H9 (cell line): ENCODE results near the gene GRIP1. TPM values are rescaled to one million over a fixed set of nuclear protein-coding genes. Genes with fewer than 3 reads are reported as not detected.
A peak's percentile ranks its signal among the peaks of the same experiment; 100 is the strongest.

Source experiments
- DNase-seq: peaks from one replicate; pipeline ENCODE4 v3.0.0-alpha.2; 2017
- H2AFZ ChIP-seq: one replicate; pipeline ENCODE4 v1.6.1; 2013; ENCODE audit warnings: mild to moderate bottlenecking, low read length, control low read depth, moderate library complexity
- H2AK5ac ChIP-seq: 2 replicates; pipeline ENCODE4 v1.6.1; 2013; ENCODE audit warnings: low read length, control low read depth, mixed read lengths; ENCODE audit not compliant: insufficient read length
- H2BK120ac ChIP-seq: one replicate; pipeline ENCODE4 v1.6.1; 2013; ENCODE audit warnings: low read depth, mild to moderate bottlenecking, low read length, control low read depth, inconsistent platforms; ENCODE audit not compliant: poor library complexity, severe bottlenecking
- H2BK12ac ChIP-seq: 2 replicates; pipeline ENCODE4 v1.6.1; 2013; ENCODE audit warnings: low read length, control low read depth, mixed read lengths, low read depth; ENCODE audit not compliant: insufficient read length
- H2BK15ac ChIP-seq: 2 replicates; pipeline ENCODE4 v1.6.1; 2013; ENCODE audit warnings: low read depth, low read length, control low read depth
- H2BK20ac ChIP-seq: one replicate; pipeline ENCODE4 v1.6.1; 2013; ENCODE audit warnings: low read depth, mild to moderate bottlenecking, low read length, control low read depth, inconsistent platforms; ENCODE audit not compliant: poor library complexity, severe bottlenecking
- H2BK5ac ChIP-seq: 2 replicates; pipeline ENCODE4 v1.6.1; 2013; ENCODE audit warnings: low read length, control low read depth, mixed read lengths; ENCODE audit not compliant: insufficient read length
- H3K14ac ChIP-seq: 2 replicates; pipeline ENCODE4 v1.6.1; 2013; ENCODE audit warnings: low read length, control low read depth; ENCODE audit not compliant: insufficient read depth
- H3K18ac ChIP-seq: 2 replicates; pipeline ENCODE4 v1.6.1; 2013; ENCODE audit warnings: low read depth, mild to moderate bottlenecking, mixed read lengths, low read length, control low read depth; ENCODE audit not compliant: insufficient read length
- H3K23ac ChIP-seq: 2 replicates; pipeline ENCODE4 v1.6.1; 2013; ENCODE audit warnings: low read length, control low read depth, mixed read lengths, low read depth; ENCODE audit not compliant: insufficient read length
- H3K23me2 ChIP-seq: 2 replicates; pipeline ENCODE4 v1.6.1; 2013; ENCODE audit warnings: low read depth, mild to moderate bottlenecking, mixed read lengths, low read length, control low read depth; ENCODE audit not compliant: insufficient read length, poor library complexity, severe bottlenecking
- H3K27ac ChIP-seq: 2 replicates; pipeline ENCODE4 v1.5.1; 2013; ENCODE audit warnings: low read length, control low read depth, mixed read lengths, low read depth; ENCODE audit not compliant: insufficient read length
- H3K27me3 ChIP-seq: 2 replicates; pipeline ENCODE4 v1.6.1; 2013; ENCODE audit warnings: low read length, control low read depth, inconsistent platforms; ENCODE audit not compliant: insufficient read depth
- H3K4ac ChIP-seq: 2 replicates; pipeline ENCODE4 v1.6.1; 2013; ENCODE audit warnings: low read depth, mild to moderate bottlenecking, control low read depth, inconsistent platforms, low read length, moderate library complexity
- H3K4me1 ChIP-seq: 2 replicates; pipeline ENCODE4 v1.6.1; 2013; ENCODE audit warnings: low read length, control low read depth, inconsistent platforms; ENCODE audit not compliant: insufficient read depth
- H3K4me2 ChIP-seq: 2 replicates; pipeline ENCODE4 v1.6.1; 2013; ENCODE audit warnings: low read length, control low read depth, mixed read lengths; ENCODE audit not compliant: insufficient read length, insufficient read depth
- H3K56ac ChIP-seq: 2 replicates; pipeline ENCODE4 v1.6.1; 2013; ENCODE audit warnings: low read depth, mild to moderate bottlenecking, mixed read lengths, low read length, control low read depth; ENCODE audit not compliant: insufficient read length
- H3K79me1 ChIP-seq: 2 replicates; pipeline ENCODE4 v1.6.1; 2013; ENCODE audit warnings: low read depth, mild to moderate bottlenecking, moderate library complexity, low read length, control low read depth, inconsistent platforms; ENCODE audit not compliant: insufficient read depth, poor library complexity, severe bottlenecking
- H3K79me2 ChIP-seq: 2 replicates; pipeline ENCODE4 v1.6.1; 2013; ENCODE audit warnings: low read length, control low read depth, inconsistent platforms; ENCODE audit not compliant: insufficient read depth
- H3K9ac ChIP-seq: 2 replicates; pipeline ENCODE4 v1.6.1; 2013; ENCODE audit warnings: low read length, control low read depth, mixed read lengths; ENCODE audit not compliant: insufficient read length; ENCODE audit errors: extremely low read depth
- H3K9me3 ChIP-seq: one replicate; pipeline ENCODE4 v1.6.1; 2013; ENCODE audit warnings: low read depth, low read length, inconsistent platforms; ENCODE audit not compliant: control insufficient read depth
- H3T11ph ChIP-seq: one replicate; pipeline ENCODE4 v1.6.1; 2013; ENCODE audit warnings: mild to moderate bottlenecking, low read length, control low read depth, inconsistent platforms
- H4K20me1 ChIP-seq: one replicate; pipeline ENCODE4 v1.6.1; 2013; ENCODE audit not compliant: control insufficient read depth, insufficient read length, insufficient read depth
- H4K5ac ChIP-seq: 2 replicates; pipeline ENCODE4 v1.6.1; 2013; ENCODE audit warnings: low read depth, mild to moderate bottlenecking, mixed read lengths, low read length, control low read depth; ENCODE audit not compliant: insufficient read length
- H4K8ac ChIP-seq: replicated peaks from 2 replicates; pipeline ENCODE4 v1.6.1; 2013; ENCODE audit warnings: low read length, control low read depth, mixed read lengths, low read depth; ENCODE audit not compliant: insufficient read length
- H4K91ac ChIP-seq: 2 replicates; pipeline ENCODE4 v1.6.1; 2013; ENCODE audit warnings: low read depth, mild to moderate bottlenecking, moderate library complexity, mixed read lengths, low read length, control low read depth; ENCODE audit not compliant: insufficient read length
- H3K27ac Mint-ChIP-seq, 3 experiments: 2 replicates in 2 of 3; 3 replicates in 1 of 3; pipeline ENCODE4 v1.8.0; 2020 to 2021; ENCODE audit warnings: mixed read lengths in 3 of 3, mild to moderate bottlenecking in 1 of 3, moderate library complexity in 1 of 3
- H3K27me3 Mint-ChIP-seq: 2 replicates; pipeline ENCODE4 v1.8.0; 2021; ENCODE audit warnings: low read depth, mild to moderate bottlenecking, moderate library complexity, mixed read lengths
- H3K36me3 Mint-ChIP-seq, 3 experiments: 2 replicates in 2 of 3; 3 replicates in 1 of 3; pipeline ENCODE4 v1.8.0; 2020 to 2021; ENCODE audit warnings: low read depth in 3 of 3, mixed read lengths in 3 of 3; ENCODE audit not compliant: insufficient read depth in 1 of 3
- H3K4me1 Mint-ChIP-seq, 2 experiments: 2 replicates each; pipeline ENCODE4 v1.8.0; 2020; ENCODE audit warnings: mixed read lengths in 2 of 2
- H3K4me3 Mint-ChIP-seq, 2 experiments: 2 replicates in 1 of 2; 3 replicates in 1 of 2; pipeline ENCODE4 v1.8.0; 2020 to 2021; ENCODE audit warnings: mild to moderate bottlenecking in 2 of 2, mixed read lengths in 2 of 2, moderate library complexity in 1 of 2
- H3K9me3 Mint-ChIP-seq, 2 experiments: 2 replicates in 1 of 2; 3 replicates in 1 of 2; pipeline ENCODE4 v1.8.0; 2020; ENCODE audit warnings: mild to moderate bottlenecking in 2 of 2, mixed read lengths in 2 of 2, moderate library complexity in 1 of 2
- WGBS: extraction: QIAGEN DNeasy Blood & Tissue Kit; methylation state at CpG from one replicate; pipeline ENCODE4 v1.1.7; 2013; ENCODE audit warnings: missing lambda C conversion rate, low lambda C conversion rate, mixed read lengths; ENCODE audit not compliant: insufficient read length; ENCODE audit errors: extremely low coverage; 5-methylcytosine and 5-hydroxymethylcytosine counted together
- long read RNA-seq: library from polyadenylated mRNA; unstranded; transcript quantifications from one replicate; pipeline ENCODE4 v2.0.0, GENCODE V29; 2020
- total RNA-seq: library from RNA; stranded (reverse); gene quantifications from 2 replicates; pipeline ENCODE4 v1.2.1, GENCODE V29; 2021
- TF ChIP-seq, protein P1 (sequence below): fragments of 200-600 bp; sonication (generic); conservative IDR thresholded peaks from 3 replicates; pipeline ENCODE4 v1.8.0; 2021; ENCODE audit warnings: antibody characterized with exemption, mild to moderate bottlenecking

Gene GRIP1, protein sequence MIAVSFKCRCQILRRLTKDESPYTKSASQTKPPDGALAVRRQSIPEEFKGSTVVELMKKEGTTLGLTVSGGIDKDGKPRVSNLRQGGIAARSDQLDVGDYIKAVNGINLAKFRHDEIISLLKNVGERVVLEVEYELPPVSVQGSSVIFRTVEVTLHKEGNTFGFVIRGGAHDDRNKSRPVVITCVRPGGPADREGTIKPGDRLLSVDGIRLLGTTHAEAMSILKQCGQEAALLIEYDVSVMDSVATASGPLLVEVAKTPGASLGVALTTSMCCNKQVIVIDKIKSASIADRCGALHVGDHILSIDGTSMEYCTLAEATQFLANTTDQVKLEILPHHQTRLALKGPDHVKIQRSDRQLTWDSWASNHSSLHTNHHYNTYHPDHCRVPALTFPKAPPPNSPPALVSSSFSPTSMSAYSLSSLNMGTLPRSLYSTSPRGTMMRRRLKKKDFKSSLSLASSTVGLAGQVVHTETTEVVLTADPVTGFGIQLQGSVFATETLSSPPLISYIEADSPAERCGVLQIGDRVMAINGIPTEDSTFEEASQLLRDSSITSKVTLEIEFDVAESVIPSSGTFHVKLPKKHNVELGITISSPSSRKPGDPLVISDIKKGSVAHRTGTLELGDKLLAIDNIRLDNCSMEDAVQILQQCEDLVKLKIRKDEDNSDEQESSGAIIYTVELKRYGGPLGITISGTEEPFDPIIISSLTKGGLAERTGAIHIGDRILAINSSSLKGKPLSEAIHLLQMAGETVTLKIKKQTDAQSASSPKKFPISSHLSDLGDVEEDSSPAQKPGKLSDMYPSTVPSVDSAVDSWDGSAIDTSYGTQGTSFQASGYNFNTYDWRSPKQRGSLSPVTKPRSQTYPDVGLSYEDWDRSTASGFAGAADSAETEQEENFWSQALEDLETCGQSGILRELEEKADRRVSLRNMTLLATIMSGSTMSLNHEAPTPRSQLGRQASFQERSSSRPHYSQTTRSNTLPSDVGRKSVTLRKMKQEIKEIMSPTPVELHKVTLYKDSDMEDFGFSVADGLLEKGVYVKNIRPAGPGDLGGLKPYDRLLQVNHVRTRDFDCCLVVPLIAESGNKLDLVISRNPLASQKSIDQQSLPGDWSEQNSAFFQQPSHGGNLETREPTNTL
- 16.5 and 19.5 TPM in 2 replicates for total RNA-seq
- long read RNA-seq, partial matches to known transcripts: 2 of 6 reads
- long read RNA-seq, other reads (novel, unspliced or antisense): 4 of 6 reads

- H3K23me2 ChIP-seq: no peaks in the 10 kb centered on the region
- H3K9ac ChIP-seq: no peak within 1 kb of the TSS
- no peaks in the 10 kb centered on the region for H3K27me3 ChIP-seq
- no peak within 1 kb of the TSS for H3T11ph ChIP-seq
- Mint-ChIP-seq H3K27me3 (no peaks in the 10 kb centered on the region), H3K36me3 (no peaks in the 10 kb centered on the region), H3K9me3 (no peaks in the 10 kb centered on the region), H3K4me1 (peaks cover 23 to 27% of the 10 kb centered on the region in 2 experiments), H3K4me3 (peak within 1 kb of the TSS in 1 of 2 experiments; percentile 15; a peak in 1 of 5 replicates), H3K27ac (peak within 1 kb of the TSS in 1 of 3 experiments; percentile 36; a peak in 1 of 7 replicates)
- no peak within 1 kb of the TSS for H3K14ac ChIP-seq
- no peak within 1 kb of the TSS for H2BK12ac ChIP-seq
- no peak for DNase-seq
- WGBS: no CpG with 5 or more reads among the region's 16 CpGs
- H2BK5ac ChIP-seq: no peak within 1 kb of the TSS
- H4K8ac ChIP-seq: no peak within 1 kb of the TSS
- no peaks in the 10 kb centered on the region for H3K79me1 ChIP-seq
- no peak within 1 kb of the TSS for H3K4me2 ChIP-seq
- H4K20me1 ChIP-seq: no peaks in the 10 kb centered on the region
- no peak within 1 kb of the TSS for H2BK20ac ChIP-seq
- H3K79me2 ChIP-seq: no peaks in the 10 kb centered on the region
- no peak within 1 kb of the TSS for H3K23ac ChIP-seq
- H4K5ac ChIP-seq: no peak within 1 kb of the TSS
- no peak within 1 kb of the TSS for H3K18ac ChIP-seq
- H3K9me3 ChIP-seq: no peaks in the 10 kb centered on the region
- H3K56ac ChIP-seq: no peak within 1 kb of the TSS
- H2AFZ ChIP-seq: no peak within 1 kb of the TSS
- H3K4me1 ChIP-seq: peaks cover 6% of the 10 kb centered on the region; the same call in 1 of the 2 replicates
- H2AK5ac ChIP-seq: no peak within 1 kb of the TSS
- no peak within 1 kb of the TSS for H3K27ac ChIP-seq
- no peak within 1 kb of the TSS for H2BK15ac ChIP-seq
- no peak within 1 kb of the TSS for H2BK120ac ChIP-seq
- TF ChIP-seq, protein P1, sequence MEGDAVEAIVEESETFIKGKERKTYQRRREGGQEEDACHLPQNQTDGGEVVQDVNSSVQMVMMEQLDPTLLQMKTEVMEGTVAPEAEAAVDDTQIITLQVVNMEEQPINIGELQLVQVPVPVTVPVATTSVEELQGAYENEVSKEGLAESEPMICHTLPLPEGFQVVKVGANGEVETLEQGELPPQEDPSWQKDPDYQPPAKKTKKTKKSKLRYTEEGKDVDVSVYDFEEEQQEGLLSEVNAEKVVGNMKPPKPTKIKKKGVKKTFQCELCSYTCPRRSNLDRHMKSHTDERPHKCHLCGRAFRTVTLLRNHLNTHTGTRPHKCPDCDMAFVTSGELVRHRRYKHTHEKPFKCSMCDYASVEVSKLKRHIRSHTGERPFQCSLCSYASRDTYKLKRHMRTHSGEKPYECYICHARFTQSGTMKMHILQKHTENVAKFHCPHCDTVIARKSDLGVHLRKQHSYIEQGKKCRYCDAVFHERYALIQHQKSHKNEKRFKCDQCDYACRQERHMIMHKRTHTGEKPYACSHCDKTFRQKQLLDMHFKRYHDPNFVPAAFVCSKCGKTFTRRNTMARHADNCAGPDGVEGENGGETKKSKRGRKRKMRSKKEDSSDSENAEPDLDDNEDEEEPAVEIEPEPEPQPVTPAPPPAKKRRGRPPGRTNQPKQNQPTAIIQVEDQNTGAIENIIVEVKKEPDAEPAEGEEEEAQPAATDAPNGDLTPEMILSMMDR: no peak
- H3K4ac ChIP-seq: no peak within 1 kb of the TSS
- H4K91ac ChIP-seq: no peak within 1 kb of the TSS
Observed at GRCh38 chr12:66678338-66679275, at the start of gene GRIP1. Gene GRIP1 (minus strand): TSS chr12:66679076. CDS start chr12:66678904, 172 bp downstream.
